Germinal center (tissue), 1 donor: ENCODE results near the gene CCNA2.

Experiments used
- DNase-seq: peaks from one replicate; pipeline ENCODE4 v3.0.0; 2012; ENCODE audit warnings: mixed read lengths, low spot score

CCNA2 gene

GRCh38 chr4:121801715-121802075, 22.0 kb downstream of the CCNA2 start:
- DNase-seq = no peak

DNA sequence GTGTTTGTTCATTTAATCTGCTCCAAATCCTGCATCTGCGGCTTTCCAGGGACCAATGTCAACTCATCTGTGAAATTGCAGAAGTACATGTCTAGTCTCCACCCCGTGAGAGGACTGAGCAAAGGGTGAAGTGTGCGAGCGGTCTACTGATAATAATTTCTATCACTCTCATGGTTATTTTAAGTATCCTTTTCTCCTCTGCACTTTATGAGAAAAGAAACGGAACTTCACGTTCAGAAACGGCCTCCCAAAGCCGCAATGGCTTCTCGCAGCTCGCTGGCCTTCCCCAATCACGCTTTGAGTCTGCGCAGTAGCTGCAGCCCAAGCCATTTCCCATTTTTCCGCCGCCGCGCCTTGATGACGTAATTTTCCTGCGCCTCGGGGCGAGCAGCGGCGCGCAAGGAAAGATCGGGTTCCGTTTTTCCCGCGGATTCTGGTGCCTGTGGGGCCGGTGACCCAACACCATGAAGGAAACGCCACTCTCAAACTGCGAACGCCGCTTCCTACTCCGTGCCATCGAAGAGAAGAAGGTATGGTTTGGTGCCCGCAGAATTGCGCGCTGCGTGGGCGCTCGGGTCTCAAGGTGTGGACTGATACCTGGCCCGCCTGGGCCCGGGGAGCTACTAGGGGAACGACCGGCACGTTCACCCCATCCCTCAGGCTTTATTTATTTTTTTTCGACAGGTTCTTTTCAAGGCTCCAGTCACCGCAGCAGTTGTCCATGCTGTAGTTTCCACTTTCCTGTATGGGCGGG, 22.5 kb downstream of the CCNA2 start, which contains the start of gene EXOSC9:
TSS of gene EXOSC9 (plus strand) at position 363 of the 754 bp plus-strand sequence. CDS start at position 465, 102 bp downstream.
- DNase-seq = peak; percentile 82

- no peak for DNase-seq
Measured at GRCh38 chr4:121800638-121800960, 23.1 kb downstream of the CCNA2 start.

DNA sequence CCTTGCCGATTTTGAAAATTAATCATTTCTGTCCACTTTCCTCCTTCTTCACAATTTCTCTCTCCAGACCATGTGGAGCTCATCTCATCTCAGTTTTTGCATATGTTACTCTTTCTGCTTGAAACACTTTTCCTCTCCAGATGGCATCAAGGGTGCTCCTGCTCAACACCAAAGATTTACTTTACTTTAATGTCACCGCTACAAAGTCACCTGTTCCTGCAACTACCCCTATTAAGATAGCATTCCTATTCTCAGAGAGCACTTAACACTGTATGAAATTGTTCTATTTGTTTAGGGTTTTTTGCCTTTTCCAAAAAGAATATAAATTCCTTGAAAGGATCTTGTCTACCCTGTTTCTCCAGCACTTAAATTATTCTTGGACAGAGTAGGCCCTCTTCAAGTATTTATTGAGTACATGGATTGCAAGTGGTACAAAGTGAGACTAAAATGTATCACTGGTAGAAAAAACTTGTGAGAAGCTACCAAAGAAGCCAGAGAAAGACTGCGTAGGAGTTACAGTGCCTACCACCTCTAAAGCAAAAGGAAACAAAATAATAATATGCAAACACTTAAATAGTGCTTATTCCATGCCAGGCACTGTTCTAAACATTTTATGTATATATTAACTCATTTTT, 23.7 kb downstream of the CCNA2 start:
- no peak for DNase-seq

DNA sequence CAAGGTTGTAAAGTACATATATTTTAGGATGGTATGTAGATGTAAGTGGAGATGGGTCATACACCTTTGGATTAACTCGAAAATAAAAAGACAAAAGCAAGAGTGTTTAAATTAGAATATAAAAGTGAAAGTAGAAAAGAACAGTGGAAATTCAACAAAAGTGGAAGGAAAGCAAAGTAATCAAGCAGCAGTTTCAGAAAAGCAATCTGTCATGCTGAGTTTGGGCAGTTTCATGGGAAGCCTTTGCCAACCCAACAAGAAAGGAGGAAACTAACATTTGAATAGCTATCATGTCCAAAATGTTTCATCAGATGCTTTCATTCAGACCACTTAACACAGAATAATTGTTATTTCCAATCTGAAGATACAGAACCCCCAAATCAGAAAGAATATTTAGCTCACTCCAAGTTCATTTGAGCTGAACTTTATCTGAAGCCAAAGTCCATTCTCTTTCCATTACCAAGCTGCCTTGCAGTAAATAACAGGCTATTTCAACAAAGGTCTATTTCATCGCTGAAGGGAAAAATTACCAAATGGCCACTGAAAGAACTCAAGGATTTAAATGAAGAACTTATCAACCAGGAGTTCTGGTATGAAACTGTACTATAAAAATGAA, 24.4 kb downstream of the CCNA2 start:
- DNase-seq = no peak

DNA sequence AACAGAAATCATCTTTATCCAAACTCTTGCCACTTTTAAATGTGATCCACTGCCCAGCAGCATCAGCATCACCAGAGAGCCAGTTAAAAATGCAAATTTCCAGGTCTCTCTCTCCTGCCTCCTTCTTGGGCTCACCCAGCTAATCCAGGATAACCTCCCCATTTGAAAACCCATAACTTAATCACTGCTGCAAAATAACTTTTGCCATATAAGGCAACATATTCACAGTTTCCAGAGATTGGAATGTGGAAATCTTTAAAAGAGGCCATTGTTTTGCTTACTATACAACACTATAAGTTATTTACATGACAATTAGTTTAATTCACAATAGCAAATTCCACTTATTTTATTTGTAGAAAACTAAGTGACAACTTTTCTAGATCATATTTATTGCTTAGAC, 27.4 kb downstream of the CCNA2 start:
- DNase-seq = no peak

DNA sequence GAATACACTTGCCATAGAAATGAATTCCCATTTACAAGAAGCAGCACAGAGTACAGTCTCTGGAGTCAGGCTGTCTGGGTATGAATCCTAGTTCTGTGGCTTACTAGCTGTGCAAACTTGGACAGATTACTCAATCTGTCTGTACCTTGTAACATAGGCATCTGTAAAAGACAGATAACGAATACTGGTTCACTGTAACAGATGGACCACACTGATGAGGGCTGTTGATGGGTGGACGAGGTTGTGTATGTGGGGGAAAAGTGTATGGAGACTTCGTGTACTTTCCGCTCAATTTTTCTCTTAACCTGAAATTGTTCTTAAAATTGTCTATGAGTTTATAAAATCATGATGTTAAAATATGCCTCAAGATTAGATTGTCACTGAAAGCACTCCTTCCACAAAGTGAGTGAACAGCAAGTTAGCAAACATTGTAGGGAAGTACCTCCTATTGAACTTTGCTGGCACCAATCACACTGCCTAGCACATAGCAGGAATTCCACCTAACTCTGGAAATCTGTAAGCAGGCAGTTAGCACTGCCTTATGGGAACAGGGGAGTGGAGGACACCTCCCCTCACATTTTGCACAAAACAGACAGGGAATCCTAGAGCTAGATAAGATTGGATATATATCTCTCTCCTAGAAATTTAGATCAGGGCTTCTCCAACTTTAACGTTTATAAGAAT, 29.0 kb downstream of the CCNA2 start:
- no peak for DNase-seq

DNA sequence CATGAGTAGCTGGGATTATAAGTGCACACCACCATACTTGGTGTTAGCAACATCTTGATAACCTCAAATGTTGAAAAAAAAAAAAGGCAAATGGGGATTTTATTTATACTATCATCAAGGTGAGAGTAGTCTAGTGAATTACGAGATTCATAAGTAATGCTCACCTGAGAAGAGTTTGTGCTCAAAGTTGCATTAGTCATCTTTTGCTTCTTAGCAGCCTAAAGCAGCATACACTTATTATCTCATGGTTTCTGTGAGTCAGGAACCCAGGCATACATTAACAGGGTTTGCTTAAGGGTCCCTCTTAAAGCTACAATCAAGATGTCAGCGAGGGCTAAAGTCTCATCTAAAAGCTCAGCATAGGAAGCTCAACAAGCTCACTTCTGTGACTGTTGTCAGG, 30.7 kb downstream of the CCNA2 start:
- no peak for DNase-seq

DNA sequence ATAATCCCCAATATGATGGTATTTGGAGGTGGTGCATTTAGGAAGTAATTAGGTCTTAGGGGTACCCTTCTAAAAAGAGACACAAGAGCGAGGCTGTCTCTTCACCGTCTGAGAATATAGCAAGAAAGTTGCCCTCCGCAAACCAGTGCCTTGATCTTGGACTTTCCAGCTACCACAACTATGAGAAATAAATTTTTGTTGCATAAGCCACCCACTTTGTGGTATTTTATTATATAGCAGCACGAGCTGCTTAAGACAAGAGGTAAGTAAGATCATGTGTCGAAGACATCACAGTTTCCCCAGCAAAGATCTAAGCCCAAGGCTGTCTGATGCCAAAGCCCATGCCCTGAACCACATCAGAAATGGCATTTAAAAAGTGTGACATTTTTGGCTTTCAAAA, 32.2 kb downstream of the CCNA2 start:
- DNase-seq = no peak

- DNase-seq = no peak
Measured at GRCh38 chr4:121790976-121791375, 32.7 kb downstream of the CCNA2 start.

DNA sequence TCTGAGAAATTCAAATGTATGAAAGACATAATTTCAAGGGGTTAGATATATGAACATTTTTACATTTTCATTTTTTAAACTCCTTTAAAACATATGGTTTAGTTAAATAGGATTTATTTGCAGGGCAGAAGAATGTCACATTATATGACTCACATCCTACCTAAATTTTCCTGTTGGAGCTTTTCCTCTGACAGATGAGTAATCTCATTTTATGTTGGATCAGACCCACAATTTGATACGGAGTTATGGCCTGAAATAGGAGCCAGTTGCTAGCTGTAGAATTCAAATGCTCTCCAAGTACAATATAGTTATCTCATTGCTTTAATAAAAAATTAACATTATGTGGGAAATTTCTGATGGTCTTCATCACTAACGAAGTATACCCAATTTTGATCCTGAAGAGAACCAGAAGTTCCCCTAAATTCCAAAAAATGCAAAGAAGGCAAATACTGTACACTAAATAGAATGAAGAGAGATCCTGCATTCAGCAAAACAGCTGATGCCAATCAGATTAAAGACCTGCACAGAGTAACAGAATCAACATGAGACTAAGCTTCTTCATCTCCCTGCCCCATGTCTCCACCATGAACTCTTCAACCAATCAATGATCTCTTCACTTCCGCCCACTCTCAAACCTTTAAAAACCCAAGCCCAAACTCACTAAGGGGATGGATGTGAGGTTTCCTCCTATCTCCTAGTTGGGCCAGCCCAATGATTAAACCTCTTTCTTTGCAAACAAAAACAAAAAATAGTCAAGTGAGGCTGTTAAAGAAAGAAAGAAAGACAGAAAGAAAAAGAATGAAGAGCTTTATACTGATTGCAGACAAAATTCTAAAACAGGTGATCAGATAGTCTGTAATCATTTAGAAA, 33.5 kb downstream of the CCNA2 start:
- DNase-seq = no peak

DNA sequence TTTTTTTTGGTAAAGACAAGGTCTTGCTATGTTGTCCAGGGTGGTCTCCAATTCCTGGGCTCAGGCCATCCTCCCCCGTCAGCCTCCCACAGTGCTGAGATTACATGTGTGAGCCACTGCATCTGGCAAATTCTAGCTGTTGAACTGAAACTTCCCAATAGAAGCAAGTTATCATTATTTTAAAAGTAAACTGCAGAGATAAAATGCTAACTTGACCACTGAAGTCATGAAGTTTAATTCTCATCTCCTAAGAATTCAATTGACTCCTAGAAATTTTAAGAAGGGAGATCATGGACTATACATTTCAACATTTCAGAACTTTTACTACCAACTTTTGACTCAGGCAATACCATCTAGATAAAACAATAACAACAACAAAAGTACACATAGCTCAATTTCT, 34.2 kb downstream of the CCNA2 start:
- DNase-seq = no peak

DNA sequence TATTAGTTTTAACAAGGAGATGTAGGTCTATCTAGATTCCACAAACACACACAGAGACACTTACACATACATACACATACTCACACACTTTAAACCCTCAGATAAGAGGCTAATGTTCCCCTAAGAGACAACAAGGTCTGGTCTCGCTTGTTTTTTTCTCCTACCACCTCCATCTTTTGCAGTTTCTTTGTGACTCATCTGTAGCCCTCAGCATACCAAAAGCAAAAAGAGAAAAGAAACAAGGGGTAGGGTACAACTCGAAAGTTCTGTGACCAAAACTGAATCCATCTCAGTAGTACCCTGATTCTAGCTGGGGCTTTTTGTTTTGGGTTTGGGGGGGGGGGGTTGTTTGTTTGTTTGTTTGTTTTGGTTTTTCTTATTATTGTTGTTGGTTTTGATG, 34.8 kb downstream of the CCNA2 start:
- no peak for DNase-seq

DNA sequence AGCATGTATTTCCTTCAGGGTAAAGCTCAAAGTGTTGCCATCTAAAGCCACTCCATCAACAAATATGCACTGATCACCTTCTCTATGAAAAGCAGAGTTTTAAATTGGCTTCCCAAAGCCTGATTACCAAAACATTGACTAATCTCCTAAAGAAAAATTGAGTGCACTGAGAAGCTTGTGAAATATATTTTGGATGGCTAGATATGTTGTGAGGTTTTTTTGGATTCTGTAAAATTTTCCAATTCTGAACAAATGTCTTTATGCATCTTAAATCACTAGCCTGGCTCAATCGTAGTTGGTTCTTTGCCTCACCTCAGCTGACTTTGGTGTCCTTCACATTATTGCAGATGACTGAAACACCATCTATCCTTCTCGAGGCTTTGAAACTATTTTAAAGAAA, 37.5 kb downstream of the CCNA2 start:
- no peak for DNase-seq

DNA sequence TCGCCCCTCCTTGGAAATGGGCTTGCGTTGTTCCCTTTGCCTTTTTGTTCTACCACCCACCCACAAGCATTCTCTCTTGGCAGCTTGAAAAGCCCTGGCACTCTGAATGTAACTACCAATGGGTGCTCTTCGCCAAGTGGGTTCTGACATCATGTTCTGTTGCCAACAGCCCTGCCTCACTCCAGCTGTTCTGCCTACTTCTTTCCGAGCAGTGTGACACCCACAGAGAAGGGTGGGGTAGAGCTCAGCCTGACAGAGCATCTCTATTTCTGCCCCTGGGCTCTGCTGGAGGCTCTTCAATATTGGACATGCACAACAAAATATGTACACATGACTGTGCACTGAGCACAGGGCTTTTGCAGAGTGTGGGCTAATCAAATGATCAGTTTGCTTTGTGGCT, 38.2 kb downstream of the CCNA2 start:
- DNase-seq = no peak

GRCh38 chr4:121784975-121785374, 38.7 kb downstream of the CCNA2 start:
- no peak for DNase-seq

GRCh38 chr4:121784401-121784800, 39.3 kb downstream of the CCNA2 start:
- DNase-seq = no peak

GRCh38 chr4:121783210-121783609, 40.5 kb downstream of the CCNA2 start:
- no peak for DNase-seq

GRCh38 chr4:121778991-121779628, 44.6 kb downstream of the CCNA2 start:
- DNase-seq = no peak

DNA sequence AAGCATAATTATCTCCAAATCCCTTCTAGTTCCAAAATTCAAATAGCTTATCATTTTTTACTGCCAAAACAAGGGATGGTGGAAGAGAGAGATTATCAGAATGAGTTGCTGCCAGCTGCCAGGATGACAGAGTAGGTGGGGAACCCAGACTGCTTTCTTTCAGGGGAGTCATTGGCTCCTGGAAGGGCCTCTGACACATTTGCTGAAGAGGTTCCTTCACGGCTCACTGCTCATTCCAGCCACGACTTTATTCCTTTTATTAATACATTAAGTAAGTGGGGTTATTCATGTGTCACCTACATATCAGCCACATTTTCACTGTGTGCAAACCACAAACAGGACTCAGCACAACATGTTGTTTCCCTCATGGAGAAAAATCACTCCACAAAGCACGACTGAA, 46.1 kb downstream of the CCNA2 start:
- no peak for DNase-seq

- no peak for DNase-seq
Measured at GRCh38 chr4:121776610-121777401, 46.9 kb downstream of the CCNA2 start.
